ENCODE measurements around the gene PDIK1L. TPM values are rescaled to one million over a fixed set of nuclear protein-coding genes. Genes with fewer than 3 reads are reported as not detected.

PDIK1L gene
- total and polyA plus RNA-seq, 2 experiments from 2014 or later: 2.6 to 16.8 TPM

DNA sequence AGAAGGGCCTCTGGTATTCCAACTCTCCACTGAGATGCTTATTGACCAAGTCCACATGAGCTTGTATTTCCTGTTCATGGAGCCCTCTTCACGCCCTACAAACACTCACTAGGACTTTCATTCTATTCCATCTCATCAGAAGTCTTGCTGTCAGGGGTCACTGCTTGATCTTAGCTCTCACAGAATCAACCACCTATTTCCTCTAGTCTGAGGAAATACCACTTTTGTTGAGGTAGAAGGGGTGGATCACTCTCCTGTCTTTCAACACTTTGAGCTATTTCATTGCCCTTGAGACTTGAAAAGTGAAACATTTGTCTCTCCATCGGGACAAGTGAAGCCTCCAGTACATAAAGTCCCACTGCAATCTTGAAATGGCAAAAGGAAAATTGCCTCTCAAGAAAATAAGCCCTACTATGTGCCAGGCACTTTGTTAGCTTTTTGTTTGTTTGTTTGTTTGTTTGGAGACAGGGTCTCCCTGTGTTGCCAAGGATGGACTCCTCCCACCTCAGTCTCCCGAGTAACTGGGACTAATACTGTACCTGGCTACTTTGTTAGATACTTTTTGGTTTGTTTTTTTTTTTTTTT lies 27.4 kb downstream of the PDIK1L start:
- H3K4me3 ChIP-seq: no peak overlapping the region
- no peak overlapping the region for H2AFZ ChIP-seq
- TF ChIP-seq, protein P1, sequence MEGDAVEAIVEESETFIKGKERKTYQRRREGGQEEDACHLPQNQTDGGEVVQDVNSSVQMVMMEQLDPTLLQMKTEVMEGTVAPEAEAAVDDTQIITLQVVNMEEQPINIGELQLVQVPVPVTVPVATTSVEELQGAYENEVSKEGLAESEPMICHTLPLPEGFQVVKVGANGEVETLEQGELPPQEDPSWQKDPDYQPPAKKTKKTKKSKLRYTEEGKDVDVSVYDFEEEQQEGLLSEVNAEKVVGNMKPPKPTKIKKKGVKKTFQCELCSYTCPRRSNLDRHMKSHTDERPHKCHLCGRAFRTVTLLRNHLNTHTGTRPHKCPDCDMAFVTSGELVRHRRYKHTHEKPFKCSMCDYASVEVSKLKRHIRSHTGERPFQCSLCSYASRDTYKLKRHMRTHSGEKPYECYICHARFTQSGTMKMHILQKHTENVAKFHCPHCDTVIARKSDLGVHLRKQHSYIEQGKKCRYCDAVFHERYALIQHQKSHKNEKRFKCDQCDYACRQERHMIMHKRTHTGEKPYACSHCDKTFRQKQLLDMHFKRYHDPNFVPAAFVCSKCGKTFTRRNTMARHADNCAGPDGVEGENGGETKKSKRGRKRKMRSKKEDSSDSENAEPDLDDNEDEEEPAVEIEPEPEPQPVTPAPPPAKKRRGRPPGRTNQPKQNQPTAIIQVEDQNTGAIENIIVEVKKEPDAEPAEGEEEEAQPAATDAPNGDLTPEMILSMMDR (IDR thresholded peaks at IDR 0.05; ENCODE audit: poor library complexity): no peak
- H3K27ac ChIP-seq: no peak overlapping the region
- H3K36me3 ChIP-seq (replicated peaks; ENCODE audit: insufficient read depth, low read depth): no peaks in the 10 kb centered on the region
- H3K79me2 ChIP-seq: no peaks in the 10 kb centered on the region
- H3K9me2 ChIP-seq (replicated peaks; ENCODE audit: insufficient read depth): no peaks in the 10 kb centered on the region
- no peak for DNase-seq (ENCODE audit: low spot score)
- no peaks in the 10 kb centered on the region for H3K9me3 ChIP-seq (ENCODE audit: low read depth)
- H3K4me2 ChIP-seq: no peak overlapping the region
- no peaks in the 10 kb centered on the region for H3K4me1 ChIP-seq (ENCODE audit: insufficient read depth)
- H4K20me1 ChIP-seq (ENCODE audit: insufficient read depth, poor library complexity, severe bottlenecking): no peaks in the 10 kb centered on the region
- no peaks in the 10 kb centered on the region for H3K27me3 ChIP-seq
- WGBS (ENCODE audit: low lambda C conversion rate, missing lambda C conversion rate): 59% methylated on average over 3 of the region's 3 CpGs

DNA sequence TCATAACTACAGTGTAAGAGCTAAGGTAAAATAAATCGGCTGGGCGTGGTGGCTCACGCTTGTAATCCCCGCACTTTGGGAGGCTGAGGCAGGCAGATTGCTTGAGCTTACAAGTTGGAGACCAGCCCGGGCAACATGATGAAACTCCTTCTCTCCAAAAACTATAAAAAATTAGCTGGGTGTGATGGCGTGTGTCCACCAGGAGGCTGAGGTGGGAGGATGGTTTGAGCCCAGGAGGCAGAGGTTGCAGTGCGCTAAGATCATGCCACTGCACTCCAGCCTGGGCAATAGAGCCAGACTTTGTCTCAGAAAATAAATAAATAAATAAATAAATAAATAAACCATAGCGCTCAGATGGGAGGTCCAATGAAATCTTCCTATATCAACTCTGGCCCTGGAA lies 30.5 kb downstream of the PDIK1L start:
- Histone ChIP-seq H3K79me2 (no peaks in the 10 kb centered on the region), H3K9me2 (replicated peaks; ENCODE audit: insufficient read depth) (no peaks in the 10 kb centered on the region), H3K4me3 (no peak overlapping the region), H3K27me3 (no peaks in the 10 kb centered on the region), H2AFZ (no peak overlapping the region), H3K4me1 (ENCODE audit: insufficient read depth) (no peaks in the 10 kb centered on the region), H3K36me3 (replicated peaks; ENCODE audit: insufficient read depth, low read depth) (no peaks in the 10 kb centered on the region), H3K9me3 (ENCODE audit: low read depth) (no peaks in the 10 kb centered on the region), H3K4me2 (no peak overlapping the region), H4K20me1 (ENCODE audit: insufficient read depth, poor library complexity, severe bottlenecking) (no peaks in the 10 kb centered on the region), H3K27ac (no peak overlapping the region)
- TF ChIP-seq EZH2 (IDR thresholded peaks at IDR 0.05; ENCODE audit: borderline replicate concordance) (no peak), EZH2phosphoT487 (IDR thresholded peaks at IDR 0.05; ENCODE audit: low read depth, severe bottlenecking, unreplicated experiment) (no peak)
- TF ChIP-seq, protein P1 (IDR thresholded peaks at IDR 0.05; ENCODE audit: poor library complexity): no peak
- DNase-seq (ENCODE audit: low spot score): no peak
- WGBS (ENCODE audit: low lambda C conversion rate, missing lambda C conversion rate): 91% methylated on average over 8 of the region's 8 CpGs

DNA sequence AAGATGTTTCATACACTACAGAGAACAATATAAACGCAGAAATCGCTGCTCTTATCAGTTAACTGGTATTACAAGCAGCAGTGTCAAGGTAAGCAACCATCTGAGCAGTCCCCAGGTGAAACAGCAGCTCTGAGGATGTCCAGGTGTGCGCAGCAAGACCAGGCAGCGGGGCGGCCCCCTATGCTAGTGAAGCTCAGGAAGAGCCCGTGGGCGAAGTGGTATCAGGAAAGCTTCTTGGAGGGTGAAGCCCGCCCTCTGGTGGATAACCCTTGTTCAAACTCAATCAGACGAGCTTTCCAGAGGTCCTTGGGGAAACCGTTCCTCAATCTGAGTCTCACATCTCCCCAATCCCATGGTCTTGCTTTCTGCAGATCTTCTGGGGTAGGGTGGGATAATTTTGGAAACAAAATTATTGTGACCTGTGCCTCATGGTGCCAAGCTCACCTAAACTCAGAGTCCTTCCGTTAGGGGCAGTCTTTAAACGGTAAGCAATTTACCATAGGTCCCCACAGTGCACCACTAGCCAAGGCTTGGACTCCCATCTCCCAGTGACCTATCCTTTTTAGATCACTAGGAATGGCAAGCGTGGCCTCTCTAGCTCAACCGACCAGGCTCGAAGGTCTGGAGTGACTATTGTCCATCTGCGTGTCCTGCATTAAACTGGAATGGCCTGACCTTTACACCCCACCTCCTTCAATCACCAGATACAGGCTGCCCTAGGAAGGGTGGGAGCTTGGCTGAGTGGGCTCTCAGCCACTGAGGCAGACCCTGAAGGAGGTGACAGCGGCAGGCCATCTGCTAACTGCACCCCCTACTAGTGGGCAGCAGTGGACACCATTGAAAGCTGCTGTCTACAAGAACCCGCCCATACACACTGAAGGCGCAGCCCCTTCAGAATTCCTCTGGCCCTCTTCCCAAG lies 33.7 kb downstream of the PDIK1L start:
- Histone ChIP-seq H3K4me2 (no peak overlapping the region), H3K27ac (no peak overlapping the region), H3K79me2 (no peaks in the 10 kb centered on the region), H3K4me3 (no peak overlapping the region), H2AFZ (no peak overlapping the region), H3K4me1 (ENCODE audit: insufficient read depth) (no peaks in the 10 kb centered on the region), H3K9me3 (ENCODE audit: low read depth) (no peaks in the 10 kb centered on the region), H3K9me2 (replicated peaks; ENCODE audit: insufficient read depth) (no peaks in the 10 kb centered on the region), H3K27me3 (no peaks in the 10 kb centered on the region), H3K36me3 (replicated peaks; ENCODE audit: insufficient read depth, low read depth) (no peaks in the 10 kb centered on the region), H4K20me1 (ENCODE audit: insufficient read depth, poor library complexity, severe bottlenecking) (no peaks in the 10 kb centered on the region)
- DNase-seq (ENCODE audit: low spot score): peak; percentile 94
- 26% methylated on average over 19 of the region's 19 CpGs for WGBS (ENCODE audit: low lambda C conversion rate, missing lambda C conversion rate)
- TF ChIP-seq EZH2phosphoT487 (IDR thresholded peaks at IDR 0.05; ENCODE audit: low read depth, severe bottlenecking, unreplicated experiment) (no peak), EZH2 (IDR thresholded peaks at IDR 0.05; ENCODE audit: borderline replicate concordance) (no peak)
- TF ChIP-seq, protein P1 (IDR thresholded peaks at IDR 0.05; ENCODE audit: poor library complexity): peak; percentile 88
